Lower leg skin (tissue), 3 donors: ENCODE results near the gene WNT7A.

Experiments used
- CTCF ChIP-seq, 3 donors: fragments of 450-650 bp; IDR thresholded peaks; one replicate each; pipeline ENCODE4 v1.5.1; 2016; ENCODE audit warnings: antibody characterized with exemption in 3 of 3, mild to moderate bottlenecking in 3 of 3, moderate library complexity in 2 of 3
- POLR2A ChIP-seq, 2 donors: fragments of 450-650 bp; IDR thresholded peaks; one replicate each; pipeline ENCODE4 v1.6.1; 2016 to 2017; ENCODE audit warnings: antibody characterized with exemption in 2 of 2, mild to moderate bottlenecking in 1 of 2, moderate library complexity in 1 of 2

GRCh38 chr3:13770170-13771169 lies 109.4 kb downstream of the WNT7A start:
- TF ChIP-seq CTCF (IDR thresholded peaks at IDR 0.05) (no peak), POLR2A (IDR thresholded peaks at IDR 0.05) (no peak)
